OCI-LY1 (cell line): ENCODE measurements around the gene FGGY.

Experiments
- H2AFZ ChIP-seq: fragments of 200-600 bp; sonication (generic), shearing (Covaris generic); 2 replicates; pipeline ENCODE4 v1.6.0; 2014; ENCODE audit warnings: antibody characterized with exemption, mild to moderate bottlenecking, low read length
- H3F3A ChIP-seq: fragments of 200-600 bp; sonication (generic), shearing (Covaris generic); 2 replicates; pipeline ENCODE4 v1.6.0; 2014; ENCODE audit warnings: mild to moderate bottlenecking, antibody characterized with exemption, low read length, moderate library complexity; ENCODE audit not compliant: insufficient read depth
- H3K27ac ChIP-seq: fragments of 200-600 bp; sonication (generic); 2 replicates; pipeline ENCODE4 v1.5.1; 2014; ENCODE audit warnings: low read length, mixed run types, mild to moderate bottlenecking, low read depth; ENCODE audit not compliant: poor library complexity, severe bottlenecking
- H3K27me3 ChIP-seq: fragments of 200-600 bp; sonication (generic); 2 replicates; pipeline ENCODE4 v1.6.0; 2014; ENCODE audit warnings: antibody characterized with exemption, mild to moderate bottlenecking, low read length, moderate library complexity; ENCODE audit not compliant: insufficient read depth
- H3K36me3 ChIP-seq: fragments of 200-600 bp; sonication (generic); 2 replicates; pipeline ENCODE4 v1.6.1; 2014; ENCODE audit warnings: mild to moderate bottlenecking, antibody characterized with exemption, low read length, moderate library complexity, mixed read lengths; ENCODE audit not compliant: insufficient read depth
- H3K4me1 ChIP-seq: fragments of 200-600 bp; sonication (generic); 2 replicates; pipeline ENCODE4 v1.5.1; 2014; ENCODE audit warnings: mild to moderate bottlenecking, low read length, moderate library complexity; ENCODE audit not compliant: insufficient read depth, severe bottlenecking
- H3K4me2 ChIP-seq: fragments of 200-600 bp; sonication (generic), shearing (Covaris generic); 2 replicates; pipeline ENCODE4 v1.6.1; 2014; ENCODE audit warnings: low read length
- H3K4me3 ChIP-seq: fragments of 200-600 bp; sonication (generic); 2 replicates; pipeline ENCODE4 v1.5.1; 2014; ENCODE audit warnings: low read length, low read depth, mild to moderate bottlenecking, mixed read lengths; ENCODE audit not compliant: poor library complexity, severe bottlenecking
- H3K79me2 ChIP-seq: fragments of 200-600 bp; shearing (Covaris generic); 2 replicates; pipeline ENCODE4 v1.6.1; 2016; ENCODE audit warnings: mixed run types, low read length, mixed read lengths; ENCODE audit not compliant: insufficient read depth
- H3K9ac ChIP-seq: fragments of 200-600 bp; sonication (generic), shearing (Covaris generic); 2 replicates; pipeline ENCODE4 v1.6.1; 2014; ENCODE audit warnings: mild to moderate bottlenecking, low read length, mixed read lengths
- H3K9me2 ChIP-seq: fragments of 200-600 bp; sonication (generic), shearing (Covaris generic); 2 replicates; pipeline ENCODE4 v1.6.1; 2014; ENCODE audit warnings: low read depth, mild to moderate bottlenecking, low read length, mixed read lengths
- H3K9me3 ChIP-seq: fragments of 200-600 bp; shearing (Covaris generic); 2 replicates; pipeline ENCODE4 v1.6.1; 2014; ENCODE audit warnings: low read length, mixed read lengths
- H4K20me1 ChIP-seq: fragments of 200-600 bp; sonication (generic), shearing (Covaris generic); 2 replicates; pipeline ENCODE4 v1.6.0; 2016; ENCODE audit warnings: mild to moderate bottlenecking, low read length; ENCODE audit not compliant: insufficient read depth
- CTCF ChIP-seq: fragments of 200-600 bp; sonication (generic), shearing (Covaris generic); IDR thresholded peaks from 2 replicates; pipeline ENCODE4 v1.5.1; 2017; ENCODE audit warnings: mild to moderate bottlenecking, antibody characterized with exemption, low read length, moderate library complexity, mixed read lengths
- EZH2 ChIP-seq: fragments of 200-600 bp; sonication (generic), shearing (Covaris generic); IDR thresholded peaks from 2 replicates; pipeline ENCODE4 v1.8.0; 2017; ENCODE audit warnings: borderline replicate concordance, mixed run types, mild to moderate bottlenecking, antibody characterized with exemption, low read length, moderate library complexity, mixed read lengths

The FGGY gene

GRCh38 chr1:59718989-59719360 lies 422.1 kb downstream of the FGGY start:
- H3K4me2 ChIP-seq, result no peak overlapping the region
- H3K27ac ChIP-seq, result no peak overlapping the region
- no peaks in the 10 kb centered on the region for H3F3A ChIP-seq
- no peaks in the 10 kb centered on the region for H3K36me3 ChIP-seq
- no peaks in the 10 kb centered on the region for H3K9me2 ChIP-seq
- no peak overlapping the region for H2AFZ ChIP-seq
- no peaks in the 10 kb centered on the region for H3K27me3 ChIP-seq
- no peaks in the 10 kb centered on the region for H4K20me1 ChIP-seq
- TF ChIP-seq EZH2 (no peak), CTCF (no peak)
- H3K9me3 ChIP-seq, result no peaks in the 10 kb centered on the region
- no peaks in the 10 kb centered on the region for H3K4me1 ChIP-seq
- no peak overlapping the region for H3K9ac ChIP-seq
- H3K4me3 ChIP-seq, result no peak overlapping the region
- H3K79me2 ChIP-seq, result no peaks in the 10 kb centered on the region

- Histone ChIP-seq H4K20me1 (no peaks in the 10 kb centered on the region), H3K9me2 (no peaks in the 10 kb centered on the region), H3K27me3 (no peaks in the 10 kb centered on the region), H2AFZ (no peak overlapping the region), H3K4me1 (no peaks in the 10 kb centered on the region), H3K9me3 (no peaks in the 10 kb centered on the region), H3F3A (no peaks in the 10 kb centered on the region), H3K4me2 (no peak overlapping the region), H3K9ac (no peak overlapping the region), H3K36me3 (no peaks in the 10 kb centered on the region), H3K4me3 (no peak overlapping the region), H3K79me2 (no peaks in the 10 kb centered on the region), H3K27ac (no peak overlapping the region)
- TF ChIP-seq CTCF (no peak), EZH2 (no peak)
Observed at GRCh38 chr1:59720326-59721115, 423.6 kb downstream of the FGGY start.

DNA sequence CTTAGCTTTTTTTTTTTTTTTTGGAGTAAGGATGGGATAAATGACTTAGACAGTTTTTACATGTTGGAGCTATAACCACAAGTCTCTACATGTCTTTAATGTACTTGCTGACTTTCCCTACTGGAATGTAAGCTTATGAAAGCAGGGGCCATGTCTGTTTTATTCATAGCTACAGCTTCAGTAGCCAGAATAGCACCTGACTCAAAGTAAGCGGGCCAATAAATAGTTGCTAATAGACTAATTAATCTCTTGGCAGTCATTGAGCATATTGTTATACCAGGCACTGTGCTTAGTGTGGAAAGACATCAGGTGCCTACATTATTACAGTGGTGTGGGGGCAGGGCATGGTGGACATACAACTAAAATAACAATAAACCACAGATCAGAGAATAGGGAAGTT lies 433.4 kb downstream of the FGGY start:
- no peaks in the 10 kb centered on the region for H3K36me3 ChIP-seq
- H3K4me3 ChIP-seq, result no peak overlapping the region
- H3K9ac ChIP-seq, result no peak overlapping the region
- no peaks in the 10 kb centered on the region for H3F3A ChIP-seq
- no peaks in the 10 kb centered on the region for H3K79me2 ChIP-seq
- H3K9me2 ChIP-seq, result no peaks in the 10 kb centered on the region
- no peaks in the 10 kb centered on the region for H3K9me3 ChIP-seq
- H3K4me2 ChIP-seq, result no peak overlapping the region
- H3K4me1 ChIP-seq, result no peaks in the 10 kb centered on the region
- TF ChIP-seq EZH2 (no peak), CTCF (no peak)
- no peaks in the 10 kb centered on the region for H3K27me3 ChIP-seq
- no peaks in the 10 kb centered on the region for H4K20me1 ChIP-seq
- no peak overlapping the region for H2AFZ ChIP-seq
- no peak overlapping the region for H3K27ac ChIP-seq
